Activated CD4-positive, CD25-positive, alpha-beta regulatory T cell (primary cell): ENCODE results near the gene RABEPK.
"Not testable (repeated sequence)": the region's sequence is repeated elsewhere in the genome, so short reads cannot be mapped to it uniquely, and the experiment has no call there.

ENCODE experiments used
- DNase-seq, 4 experiments: peaks; one replicate each; lab custom pipeline; 2025; lab: John Stamatoyannopoulos, UW

The RABEPK gene

DNA sequence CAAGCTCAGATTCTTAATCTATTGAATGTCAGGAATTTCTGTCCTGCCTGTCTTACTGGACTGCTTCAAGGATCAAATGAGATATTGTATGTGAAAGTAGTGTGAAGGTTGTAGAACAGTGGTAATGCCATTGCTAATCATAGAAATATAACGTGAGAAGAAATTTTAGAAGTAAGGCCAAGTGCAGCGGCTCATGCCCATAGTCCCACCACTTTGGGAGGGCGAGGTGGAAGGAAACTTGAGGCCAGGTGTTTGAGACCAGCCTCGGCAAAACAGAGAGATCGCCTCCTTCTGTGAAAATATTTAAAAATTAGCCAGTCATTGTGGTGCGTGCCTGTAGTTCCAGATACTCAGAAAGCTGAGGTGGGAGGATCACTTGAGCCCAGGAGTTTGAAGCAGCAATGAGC, 45.9 kb downstream of the RABEPK start:
- DNase-seq: no peak

- DNase-seq: no peak
Measured at GRCh38 chr9:125254231-125254630, 53.9 kb downstream of the RABEPK start.

DNA sequence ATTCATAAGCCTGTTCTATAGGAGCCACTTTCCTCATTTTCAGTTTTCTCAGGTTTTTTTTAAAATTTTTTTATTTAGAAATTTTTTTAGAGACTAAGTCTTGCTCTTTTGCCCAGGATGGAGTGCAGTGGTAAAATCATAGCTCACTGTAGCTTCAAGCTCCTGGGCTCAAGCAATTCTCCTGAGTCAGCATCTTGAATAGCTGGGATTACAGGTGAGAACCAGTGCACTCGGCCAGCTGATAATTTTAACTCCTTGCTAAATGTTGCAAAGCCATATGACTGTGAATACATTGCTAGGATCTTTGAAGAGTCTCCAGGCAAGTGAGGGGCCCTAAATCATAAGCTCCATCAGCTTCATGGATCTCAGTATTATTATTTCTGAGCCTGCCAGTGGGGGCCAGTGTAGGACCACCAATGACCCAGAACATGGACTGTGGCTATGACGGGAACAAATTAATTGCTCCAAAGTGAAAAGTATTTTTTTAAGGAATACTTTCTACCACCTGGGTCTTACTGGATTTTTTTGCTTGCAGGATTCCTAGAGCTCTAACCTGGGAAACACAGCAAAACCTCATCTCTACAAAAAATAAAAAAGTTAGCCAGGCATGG, 55.5 kb downstream of the RABEPK start:
- DNase-seq: no peak

GRCh38 chr9:125258160-125258785, 57.9 kb downstream of the RABEPK start:
- no peak for DNase-seq

- DNase-seq: no peak
Measured at GRCh38 chr9:125258832-125259534, 58.6 kb downstream of the RABEPK start.

GRCh38 chr9:125260561-125260960, 60.2 kb downstream of the RABEPK start:
- no peak for DNase-seq

- DNase-seq: peak; percentile 77 to 84 (median 78)
Measured at GRCh38 chr9:125261501-125262293, 61.4 kb downstream of the RABEPK start, which contains the start of gene GAPVD1. Gene GAPVD1 (plus strand): TSS chr9:125261826. CDS start chr9:125298922, 37,096 bp downstream.

GRCh38 chr9:125262294-125262991, 62.1 kb downstream of the RABEPK start:
- DNase-seq: no peak

- DNase-seq: not testable (repeated sequence)
Measured at GRCh38 chr9:125264068-125264467, 63.7 kb downstream of the RABEPK start.

- DNase-seq: no peak
Measured at GRCh38 chr9:125268394-125269013, 68.2 kb downstream of the RABEPK start.

- DNase-seq: no peak
Measured at GRCh38 chr9:125269014-125269397, 68.7 kb downstream of the RABEPK start.

DNA sequence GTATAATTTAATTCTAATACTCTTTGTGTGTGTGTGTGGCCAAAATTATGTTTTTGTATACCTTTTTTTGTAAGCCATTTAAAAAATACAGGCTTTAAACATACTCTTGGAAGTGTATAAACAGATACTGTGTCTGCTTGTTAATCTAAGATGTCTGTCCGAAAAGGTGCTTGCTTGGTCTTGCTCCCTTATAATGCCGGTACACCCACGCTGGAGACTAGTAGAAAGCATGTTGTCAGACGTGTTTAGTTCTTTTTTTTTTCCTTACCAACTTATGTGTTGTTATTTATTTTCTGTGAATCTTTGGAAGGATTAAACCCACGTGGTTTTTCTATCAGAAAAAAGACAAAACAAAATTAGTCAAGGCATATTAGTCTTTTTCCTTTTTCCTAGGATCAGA, 70.7 kb downstream of the RABEPK start:
- no peak for DNase-seq

- DNase-seq: no peak
Measured at GRCh38 chr9:125272697-125273096, 72.4 kb downstream of the RABEPK start.

DNA sequence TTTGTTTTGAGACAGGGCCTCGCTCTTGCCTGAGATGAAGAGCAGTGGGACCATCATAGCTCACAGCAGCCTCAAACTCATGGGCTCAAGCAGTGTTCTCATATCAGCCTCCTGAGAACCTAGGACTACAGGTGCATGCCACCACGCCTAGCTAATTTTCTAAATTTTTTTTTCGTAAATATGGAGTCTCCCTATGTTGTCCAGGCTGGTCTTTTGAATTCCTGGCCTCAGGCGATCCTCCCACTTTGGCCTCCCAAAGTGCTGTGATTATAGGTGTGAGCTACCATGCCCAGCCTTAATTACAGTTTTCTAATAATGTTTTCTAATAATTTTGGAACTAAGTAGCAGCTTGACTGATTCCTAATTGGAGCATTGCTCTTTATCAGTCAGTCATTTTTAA, 76.4 kb downstream of the RABEPK start:
- DNase-seq: no peak

GRCh38 chr9:125277411-125277810, 77.1 kb downstream of the RABEPK start:
- DNase-seq: no peak

GRCh38 chr9:125280945-125281344, 80.6 kb downstream of the RABEPK start:
- DNase-seq: no peak
